GM23338 (cell line): ENCODE results near the gene TNNT1. TPM values are rescaled to one million over a fixed set of nuclear protein-coding genes. Genes with fewer than 3 reads are reported as not detected.
A peak's percentile ranks its signal among the peaks of the same experiment; 100 is the strongest.

Experiments used
- ATAC-seq: fragments of 200-7000 bp; cut with Tn5 transposase; 3 replicates; pipeline ENCODE4 v1.9.1; 2020
- DNase-seq: peaks from one replicate; pipeline ENCODE4 v3.0.0-alpha.2; 2015; ENCODE audit warnings: low spot score
- H2AFZ ChIP-seq: fragments of 200-600 bp; sonication (generic); 2 replicates; pipeline ENCODE4 v1.8.0; 2016; ENCODE audit warnings: antibody characterized with exemption, mild to moderate bottlenecking, moderate library complexity
- H3F3A ChIP-seq: fragments of 200-600 bp; sonication (generic); replicated peaks from 2 replicates; pipeline ENCODE4 v1.8.0; 2017; ENCODE audit warnings: antibody characterized with exemption, mixed run types, low read depth
- H3K27ac ChIP-seq: fragments of 200-600 bp; sonication (generic); 2 replicates; pipeline ENCODE4 v1.6.1; 2016; ENCODE audit warnings: low read depth
- H3K27me3 ChIP-seq: fragments of 200-600 bp; sonication (generic); 2 replicates; pipeline ENCODE4 v1.8.0; 2016; ENCODE audit warnings: mild to moderate bottlenecking, mixed run types, moderate library complexity; ENCODE audit not compliant: insufficient read depth
- H3K36me3 ChIP-seq: fragments of 200-600 bp; sonication (generic); 2 replicates; pipeline ENCODE4 v1.8.0; 2016; ENCODE audit warnings: mild to moderate bottlenecking; ENCODE audit not compliant: insufficient read depth
- H3K4me1 ChIP-seq: fragments of 200-600 bp; sonication (generic); 2 replicates; pipeline ENCODE4 v1.8.0; 2016; ENCODE audit warnings: mild to moderate bottlenecking, moderate library complexity; ENCODE audit not compliant: insufficient read depth
- H3K4me2 ChIP-seq: fragments of 200-600 bp; sonication (generic); 2 replicates; pipeline ENCODE4 v1.7.1; 2017; ENCODE audit warnings: mixed run types
- H3K4me3 ChIP-seq: fragments of 200-600 bp; sonication (generic); 2 replicates; pipeline ENCODE4 v1.6.1; 2016; ENCODE audit warnings: mixed run types
- H3K79me2 ChIP-seq: fragments of 200-600 bp; sonication (generic); replicated peaks from 2 replicates; pipeline ENCODE4 v1.8.0; 2017; ENCODE audit warnings: mild to moderate bottlenecking; ENCODE audit not compliant: insufficient read depth
- H3K9me2 ChIP-seq: fragments of 200-600 bp; sonication (generic); 2 replicates; pipeline ENCODE4 v1.8.0; 2017; ENCODE audit not compliant: insufficient read depth
- H4K20me1 ChIP-seq: fragments of 200-600 bp; sonication (generic); replicated peaks from 2 replicates; pipeline ENCODE4 v1.8.0; 2017; ENCODE audit warnings: mild to moderate bottlenecking; ENCODE audit not compliant: insufficient read depth
- H3K27ac Mint-ChIP-seq: 2 replicates; pipeline ENCODE4 v1.8.0; 2020; ENCODE audit warnings: inconsistent platforms, mild to moderate bottlenecking, moderate library complexity, mixed read lengths
- H3K27me3 Mint-ChIP-seq: 3 replicates; pipeline ENCODE4 v1.8.0; 2022; ENCODE audit warnings: low read depth, mild to moderate bottlenecking, moderate library complexity, mixed read lengths, inconsistent platforms; ENCODE audit not compliant: insufficient read depth, poor library complexity
- H3K36me3 Mint-ChIP-seq: 3 replicates; pipeline ENCODE4 v1.8.0; 2021; ENCODE audit warnings: low read depth, mild to moderate bottlenecking, inconsistent platforms, moderate library complexity, mixed read lengths
- H3K4me1 Mint-ChIP-seq: 3 replicates; pipeline ENCODE4 v1.8.0; 2020; ENCODE audit warnings: mild to moderate bottlenecking, inconsistent platforms, mixed read lengths
- H3K4me3 Mint-ChIP-seq: 3 replicates; pipeline ENCODE4 v1.8.0; 2021; ENCODE audit warnings: moderate library complexity, mild to moderate bottlenecking, inconsistent platforms, mixed read lengths
- H3K9me3 Mint-ChIP-seq: 3 replicates; pipeline ENCODE4 v1.8.0; 2020; ENCODE audit warnings: moderate library complexity, mild to moderate bottlenecking, inconsistent platforms, mixed read lengths
- CREB1 ChIP-seq: fragments of 250-450 bp; sonication (Bioruptor Pico); IDR thresholded peaks from 2 replicates; pipeline ENCODE4 v1.5.0; 2020; ENCODE audit warnings: low read depth, mild to moderate bottlenecking, moderate library complexity
- CTCF ChIP-seq, 2 experiments: fragments of 200-600 bp in 1 of 2; sonication (generic) in 1 of 2; conservative IDR thresholded peaks; 2 replicates each; pipeline versions ENCODE4 v1.5.1 to v1.6.1; 2016 to 2017; ENCODE audit warnings: antibody characterized with exemption in 2 of 2, low read depth in 2 of 2, mild to moderate bottlenecking in 2 of 2, moderate library complexity in 1 of 2
- ETS1 ChIP-seq: IDR thresholded peaks from 2 replicates; pipeline ENCODE4 v1.6.1; 2016; ENCODE audit warnings: antibody characterized with exemption
- EZH2 ChIP-seq: fragments of 200-600 bp; sonication (generic); IDR thresholded peaks from one replicate; pipeline ENCODE4 v1.8.0; 2017; ENCODE audit warnings: antibody characterized with exemption, mild to moderate bottlenecking, low read depth; ENCODE audit not compliant: unreplicated experiment
- STAT1 ChIP-seq: IDR thresholded peaks from one replicate; pipeline ENCODE4 v1.6.1; 2016; ENCODE audit warnings: antibody characterized with exemption; ENCODE audit not compliant: unreplicated experiment
- polyA plus RNA-seq: library from polyadenylated mRNA; unstranded; fragments of >200 nt; fragmentation: Nextera tagmentation; extraction: Ambion mirVana; gene quantifications from 2 replicates; pipeline ENCODE4 v1.2.1, GENCODE V29; 2016
- total RNA-seq: library from RNA; depleted of rRNA; stranded (reverse); fragments of >200 nt; shearing (Covaris generic); gene quantifications from 2 replicates; pipeline ENCODE4 v1.2.3, GENCODE V29; 2014

TNNT1 gene
- total and polyA plus RNA-seq, 2 experiments from 2014 or later: 59.3 to 150 TPM

- Mint-ChIP-seq H3K4me3 (peak within 1 kb of the TSS; percentile 96), H3K4me1 (peaks cover 28% of the 10 kb centered on the region), H3K9me3 (no peaks in the 10 kb centered on the region; the same call in 2 of the 3 replicates), H3K27me3 (peaks cover 9% of the 10 kb centered on the region), H3K36me3 (no peaks in the 10 kb centered on the region; the same call in 2 of the 3 replicates), H3K27ac (peak within 1 kb of the TSS; percentile 99)
- Histone ChIP-seq H3K27me3 (no peaks in the 10 kb centered on the region), H3K4me2 (peak within 1 kb of the TSS; percentile 99), H3K79me2 (peaks cover 42% of the 10 kb centered on the region), H3K36me3 (no peaks in the 10 kb centered on the region), H3K4me3 (peak within 1 kb of the TSS; percentile 91), H2AFZ (peak within 1 kb of the TSS; percentile 3; the same call in 1 of the 2 replicates), H3K4me1 (peaks cover 29% of the 10 kb centered on the region), H4K20me1 (peaks cover 27% of the 10 kb centered on the region), H3F3A (peaks cover 5% of the 10 kb centered on the region; the same call in 1 of the 2 replicates), H3K9me2 (no peaks in the 10 kb centered on the region), H3K27ac (peak within 1 kb of the TSS; percentile 60)
- TF ChIP-seq EZH2 (no peak), STAT1 (no peak), CTCF (conservative IDR thresholded peaks at IDR 0.05; ENCODE audit: low read depth in 2 of 2) (no peak)
- DNase-seq (no peak), ATAC-seq (no peak)
Measured at GRCh38 chr19:55116859-55117662, 31.9 kb downstream of the TNNT1 start, which contains the start of gene PPP1R12C. PPP1R12C (minus strand) TSS chr19:55117637; CDS start chr19:55117543, 94 bp downstream.

GRCh38 chr19:55116232-55116858 lies 32.7 kb downstream of the TNNT1 start:
- Mint-ChIP-seq H3K36me3 (no peaks in the 10 kb centered on the region; the same call in 2 of the 3 replicates), H3K9me3 (no peaks in the 10 kb centered on the region; the same call in 2 of the 3 replicates), H3K27ac (peak overlapping the region; percentile 41; the same call in 1 of the 2 replicates), H3K4me1 (peaks cover 28% of the 10 kb centered on the region), H3K4me3 (peak overlapping the region; percentile 89), H3K27me3 (peaks cover 9% of the 10 kb centered on the region)
- Histone ChIP-seq H3K27me3 (no peaks in the 10 kb centered on the region), H3F3A (peaks cover 5% of the 10 kb centered on the region; the same call in 1 of the 2 replicates), H4K20me1 (peaks cover 27% of the 10 kb centered on the region), H3K4me3 (peak overlapping the region; percentile 91), H3K9me2 (no peaks in the 10 kb centered on the region), H3K79me2 (peaks cover 42% of the 10 kb centered on the region), H3K27ac (no peak overlapping the region), H2AFZ (no peak overlapping the region), H3K4me2 (peak overlapping the region; percentile 99), H3K4me1 (peaks cover 29% of the 10 kb centered on the region), H3K36me3 (no peaks in the 10 kb centered on the region)
- no peak for TF ChIP-seq ETS1
- no peak for TF ChIP-seq CREB1 (CRISPR knock-in tag)
- DNase-seq (peak; percentile 63), ATAC-seq (peak; percentile 2; the same call in 1 of the 3 replicates)
